Keratinocyte (primary cell): ENCODE measurements around the gene TP53I13. TPM values are rescaled to one million over a fixed set of nuclear protein-coding genes. Genes with fewer than 3 reads are reported as not detected.

Experiments used
- DNase-seq: peaks from one replicate; pipeline ENCODE4 v3.0.0-alpha.2; 2011; ENCODE audit warnings: low read depth, missing footprints, low spot score
- FAIRE-seq: peaks from 2 replicates; lab custom pipeline; 2011; peaks lifted over from hg19 to GRCh38; lab: Jason Lieb, UNC
- H2AFZ ChIP-seq: 2 replicates; pipeline ENCODE4 v1.6.0; 2012; ENCODE audit warnings: low read length, control low read depth, inconsistent platforms; ENCODE audit not compliant: control insufficient read depth
- H3K27ac ChIP-seq: 2 replicates; pipeline ENCODE4 v1.5.1; 2011; ENCODE audit warnings: low read length; ENCODE audit not compliant: control insufficient read depth, insufficient read depth
- H3K27me3 ChIP-seq: 3 replicates; pipeline ENCODE4 v1.6.0; 2011; ENCODE audit warnings: low read length; ENCODE audit not compliant: control insufficient read depth, insufficient read depth; ENCODE audit errors: extremely low read depth
- H3K36me3 ChIP-seq, 2 experiments: 2 replicates in 1 of 2; 3 replicates in 1 of 2; pipeline ENCODE4 v1.5.1; 2011; ENCODE audit warnings: low read length in 2 of 2, mild to moderate bottlenecking in 1 of 2; ENCODE audit not compliant: control insufficient read depth in 2 of 2, insufficient read depth in 2 of 2; ENCODE audit errors: extremely low read depth in 1 of 2
- H3K4me1 ChIP-seq: 3 replicates; pipeline ENCODE4 v1.5.1; 2011; ENCODE audit warnings: low read length; ENCODE audit not compliant: control insufficient read depth, insufficient read depth; ENCODE audit errors: extremely low read depth
- H3K4me2 ChIP-seq: 3 replicates; pipeline ENCODE4 v1.6.0; 2011; ENCODE audit warnings: low read depth, low read length; ENCODE audit not compliant: control insufficient read depth, insufficient read depth; ENCODE audit errors: extremely low read depth
- H3K4me3 ChIP-seq, 3 experiments: fragments of 200-600 bp in 1 of 3; sonication (generic) in 1 of 3; 2 replicates in 2 of 3; 3 replicates in 1 of 3; pipeline ENCODE4 v1.5.1; 2011 to 2016; ENCODE audit warnings: low read length in 3 of 3, mild to moderate bottlenecking in 3 of 3, control low read depth in 2 of 3, inconsistent platforms in 1 of 3, low read depth in 1 of 3, mixed read lengths in 1 of 3, mixed run types in 1 of 3, moderate library complexity in 1 of 3; ENCODE audit not compliant: control insufficient read depth in 2 of 3, insufficient read depth in 2 of 3; ENCODE audit errors: extremely low read depth in 1 of 3
- H3K79me2 ChIP-seq: 2 replicates; pipeline ENCODE4 v1.6.0; 2012; ENCODE audit warnings: low read length; ENCODE audit not compliant: control insufficient read depth, insufficient read depth
- H3K9ac ChIP-seq: 3 replicates; pipeline ENCODE4 v1.6.0; 2011; ENCODE audit warnings: low read length; ENCODE audit not compliant: control insufficient read depth, insufficient read depth; ENCODE audit errors: extremely low read depth
- H3K9me1 ChIP-seq: 3 replicates; pipeline ENCODE4 v1.6.0; 2011; ENCODE audit warnings: low read length; ENCODE audit not compliant: control insufficient read depth, insufficient read depth; ENCODE audit errors: extremely low read depth
- H3K9me3 ChIP-seq: 2 replicates; pipeline ENCODE4 v1.5.1; 2012; ENCODE audit warnings: low read depth, low read length; ENCODE audit not compliant: control insufficient read depth
- H4K20me1 ChIP-seq: 3 replicates; pipeline ENCODE4 v1.6.0; 2011; ENCODE audit warnings: low read length; ENCODE audit not compliant: control insufficient read depth, insufficient read depth; ENCODE audit errors: extremely low read depth
- EZH2 ChIP-seq: IDR thresholded peaks from one replicate; pipeline ENCODE4 v1.6.1; 2012; ENCODE audit warnings: inconsistent platforms, mild to moderate bottlenecking, low read length, moderate library complexity
- dilution Hi-C: fragments of 300-500 bp; cut with MboI; formaldehyde crosslinking; loops from one replicate; pipeline ENCODE4 v1.7.0; 2020; ENCODE audit warnings: low sequenced_read_pairs; ENCODE audit not compliant: extremely low pct_ligation_motif_present
- polyA plus RNA-seq, 5 experiments: library from polyadenylated mRNA; depleted of rRNA in 3 of 5; stranded (reverse) in 3 of 5; stranded (forward) in 1 of 5; unstranded in 1 of 5; fragments of >200 nt; gene quantifications; 1 replicate in 1 of 5; 2 replicates in 3 of 5; 3 replicates in 1 of 5; pipeline versions ENCODE4 v1.2.1 to v1.2.3, GENCODE V29; 2011 to 2012; ENCODE audit warnings: missing spikeins in 2 of 5, low read depth in 1 of 5, low replicate concordance in 1 of 5
- TF ChIP-seq, protein P1 (sequence below), 3 experiments: IDR thresholded peaks in 1 of 3; conservative IDR thresholded peaks in 1 of 3; optimal IDR thresholded peaks in 1 of 3; 2 replicates in 2 of 3; 3 replicates in 1 of 3; pipeline versions ENCODE3 to v1.5.1; 2011; ENCODE audit warnings: low read length in 3 of 3, mild to moderate bottlenecking in 3 of 3, moderate library complexity in 2 of 3, control low read depth in 1 of 3, inconsistent platforms in 1 of 3; ENCODE audit not compliant: insufficient read depth in 2 of 3; ENCODE audit errors: extremely low read depth in 1 of 3

Gene TP53I13
- polyA plus RNA-seq, 1 donor (not counting 4 experiments of a cell fraction or from before 2014, with no cell fraction given), result 11.9 TPM

DNA sequence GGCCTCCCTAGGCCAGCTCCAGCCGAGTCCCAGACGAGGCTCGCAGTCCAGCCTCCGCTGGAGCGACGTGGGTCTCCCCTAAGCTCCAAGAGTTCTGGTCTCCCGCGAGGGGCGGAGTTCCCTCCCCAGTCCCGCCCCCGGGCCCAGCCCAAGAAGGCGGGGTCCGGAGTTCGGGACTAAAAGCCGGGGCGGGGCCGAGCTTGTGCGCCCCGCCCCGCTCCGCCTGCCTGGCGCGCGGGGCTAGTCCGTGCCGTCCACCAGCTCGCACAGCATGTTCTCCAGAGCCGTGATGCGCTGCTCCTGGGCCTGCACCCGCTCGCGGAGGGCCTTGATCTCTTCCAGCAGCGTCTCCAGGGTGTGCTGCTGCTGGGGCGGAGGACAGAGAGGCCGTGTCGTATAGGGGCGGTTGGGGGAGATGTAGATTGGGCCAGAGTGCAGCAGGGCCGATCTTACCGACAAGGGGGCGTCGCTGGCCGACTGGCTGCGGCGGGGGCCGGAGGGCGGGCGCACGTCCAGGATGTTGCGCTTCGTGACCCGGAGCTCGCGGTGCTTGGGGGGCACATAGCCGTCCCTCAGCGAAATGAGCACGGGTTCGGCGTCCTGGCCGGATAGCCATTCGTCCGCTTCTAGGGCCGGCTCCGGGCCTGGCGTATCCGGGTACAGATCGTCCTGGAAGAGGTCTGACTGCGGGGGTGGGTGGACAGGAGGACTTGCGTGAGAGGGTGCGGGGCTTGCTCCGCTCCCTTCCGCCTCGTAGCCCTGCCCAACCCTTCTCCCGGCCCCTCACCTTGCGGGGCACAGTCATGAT, 47.2 kb downstream of the TP53I13 start:
- no peak overlapping the region for H3K27ac ChIP-seq
- H3K9ac ChIP-seq, result peak overlapping the region; percentile 18
- TF ChIP-seq, protein P1, sequence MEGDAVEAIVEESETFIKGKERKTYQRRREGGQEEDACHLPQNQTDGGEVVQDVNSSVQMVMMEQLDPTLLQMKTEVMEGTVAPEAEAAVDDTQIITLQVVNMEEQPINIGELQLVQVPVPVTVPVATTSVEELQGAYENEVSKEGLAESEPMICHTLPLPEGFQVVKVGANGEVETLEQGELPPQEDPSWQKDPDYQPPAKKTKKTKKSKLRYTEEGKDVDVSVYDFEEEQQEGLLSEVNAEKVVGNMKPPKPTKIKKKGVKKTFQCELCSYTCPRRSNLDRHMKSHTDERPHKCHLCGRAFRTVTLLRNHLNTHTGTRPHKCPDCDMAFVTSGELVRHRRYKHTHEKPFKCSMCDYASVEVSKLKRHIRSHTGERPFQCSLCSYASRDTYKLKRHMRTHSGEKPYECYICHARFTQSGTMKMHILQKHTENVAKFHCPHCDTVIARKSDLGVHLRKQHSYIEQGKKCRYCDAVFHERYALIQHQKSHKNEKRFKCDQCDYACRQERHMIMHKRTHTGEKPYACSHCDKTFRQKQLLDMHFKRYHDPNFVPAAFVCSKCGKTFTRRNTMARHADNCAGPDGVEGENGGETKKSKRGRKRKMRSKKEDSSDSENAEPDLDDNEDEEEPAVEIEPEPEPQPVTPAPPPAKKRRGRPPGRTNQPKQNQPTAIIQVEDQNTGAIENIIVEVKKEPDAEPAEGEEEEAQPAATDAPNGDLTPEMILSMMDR (optimal IDR thresholded peaks at IDR 0.05 in 1 of 3, IDR thresholded peaks at IDR 0.05 in 1 of 3, conservative IDR thresholded peaks at IDR 0.05 in 1 of 3; ENCODE audit: extremely low read depth in 1 of 3, insufficient read depth in 2 of 3, low read length in 3 of 3), result no peak
- no peak for TF ChIP-seq EZH2
- H2AFZ ChIP-seq, result no peak overlapping the region
- H3K4me3 ChIP-seq, result peak overlapping the region in 1 of 3 experiments; percentile 53
- H3K27me3 ChIP-seq, result no peaks in the 10 kb centered on the region
- peaks cover 8% of the 10 kb centered on the region for H3K79me2 ChIP-seq
- H3K4me2 ChIP-seq, result peak overlapping the region; percentile 72
- peaks cover 0 to 5% of the 10 kb centered on the region in 2 experiments for H3K36me3 ChIP-seq
- dilution Hi-C loops, result no loop called here
- no peaks in the 10 kb centered on the region for H3K9me3 ChIP-seq
- peak; percentile 39 for FAIRE-seq
- peaks cover 58% of the 10 kb centered on the region for H3K4me1 ChIP-seq
- no peaks in the 10 kb centered on the region for H3K9me1 ChIP-seq
- no peaks in the 10 kb centered on the region for H4K20me1 ChIP-seq
- no peak for DNase-seq

DNA sequence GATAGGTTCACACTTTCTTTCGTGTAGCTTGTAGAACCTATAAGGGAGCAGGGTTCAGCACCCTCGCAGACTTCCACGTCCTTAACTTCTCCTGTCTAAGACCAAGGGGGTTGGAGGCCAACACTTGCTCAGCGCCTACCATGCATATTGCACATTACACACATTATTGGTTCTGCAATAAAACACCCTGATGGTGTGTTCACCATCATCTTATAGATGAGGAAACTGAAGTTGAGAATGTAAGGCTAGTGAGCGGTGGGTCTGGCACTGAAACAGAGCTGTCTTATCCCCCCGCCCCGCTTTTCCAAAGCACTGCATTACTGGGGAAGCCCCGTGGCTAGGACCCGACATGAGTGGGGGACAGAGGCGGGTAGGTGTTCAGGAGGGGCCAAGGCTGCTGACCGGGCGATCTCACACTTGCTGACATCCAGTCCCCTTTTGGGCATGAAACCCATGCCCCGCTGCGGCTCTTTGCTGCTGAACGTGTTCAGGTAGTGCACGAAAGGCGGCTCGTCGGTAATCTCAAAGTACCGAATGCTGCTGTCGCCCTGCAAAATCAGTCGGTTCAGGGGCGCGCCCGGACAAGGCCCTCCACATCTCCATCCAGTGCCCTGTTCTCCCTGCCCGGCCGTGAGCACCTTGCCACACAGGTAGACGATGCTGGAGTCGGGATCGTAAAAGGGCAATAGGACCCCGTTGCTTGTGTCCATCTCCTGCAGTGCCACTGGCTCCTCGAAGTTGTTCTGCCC, 48.0 kb downstream of the TP53I13 start:
- H3K27me3 ChIP-seq, result no peaks in the 10 kb centered on the region
- dilution Hi-C loops, result no loop called here
- H3K4me2 ChIP-seq, result peak overlapping the region; percentile 75
- H2AFZ ChIP-seq, result no peak overlapping the region
- no peak for DNase-seq
- H3K9ac ChIP-seq, result no peak overlapping the region
- no peak for FAIRE-seq
- no peaks in the 10 kb centered on the region for H3K9me1 ChIP-seq
- H3K27ac ChIP-seq, result no peak overlapping the region
- TF ChIP-seq, protein P1 (optimal IDR thresholded peaks at IDR 0.05 in 1 of 3, IDR thresholded peaks at IDR 0.05 in 1 of 3, conservative IDR thresholded peaks at IDR 0.05 in 1 of 3; ENCODE audit: extremely low read depth in 1 of 3, insufficient read depth in 2 of 3, low read length in 3 of 3), result no peak
- no peak for TF ChIP-seq EZH2
- peaks cover 16% of the 10 kb centered on the region for H3K79me2 ChIP-seq
- no peaks in the 10 kb centered on the region for H3K9me3 ChIP-seq
- peak overlapping the region in 1 of 3 experiments; percentile 58 for H3K4me3 ChIP-seq
- peaks cover 0 to 5% of the 10 kb centered on the region in 2 experiments for H3K36me3 ChIP-seq
- peaks cover 63% of the 10 kb centered on the region for H3K4me1 ChIP-seq
- no peaks in the 10 kb centered on the region for H4K20me1 ChIP-seq
